Fibroblast of villous mesenchyme (primary cell): ENCODE measurements around the gene MIDN. TPM values are rescaled to one million over a fixed set of nuclear protein-coding genes. Genes with fewer than 3 reads are reported as not detected.

Experiments used
- DNase-seq: peaks from one replicate; pipeline ENCODE4 v3.0.0-alpha.2; 2010; ENCODE audit warnings: low read depth
- H3K4me3 ChIP-seq: 2 replicates; pipeline ENCODE4 v1.5.1; 2011; ENCODE audit warnings: low read depth, mild to moderate bottlenecking, low read length
- CTCF ChIP-seq: IDR thresholded peaks from 2 replicates; pipeline ENCODE4 v1.5.1; 2012; ENCODE audit warnings: low read depth, mild to moderate bottlenecking, low read length; ENCODE audit not compliant: insufficient read depth
- total RNA-seq: library from RNA; depleted of rRNA; stranded (reverse); fragments of >200 nt; gene quantifications from 2 replicates; pipeline ENCODE4 v1.2.3, GENCODE V29; 2012

Gene MIDN
- total RNA-seq, 1 donor: 14.2 TPM

- DNase-seq: peak; percentile 80
- no peak for TF ChIP-seq CTCF
- no peak overlapping the region for H3K4me3 ChIP-seq
Observed at GRCh38 chr19:1259206-1259875, 11.0 kb downstream of the MIDN start.

DNA sequence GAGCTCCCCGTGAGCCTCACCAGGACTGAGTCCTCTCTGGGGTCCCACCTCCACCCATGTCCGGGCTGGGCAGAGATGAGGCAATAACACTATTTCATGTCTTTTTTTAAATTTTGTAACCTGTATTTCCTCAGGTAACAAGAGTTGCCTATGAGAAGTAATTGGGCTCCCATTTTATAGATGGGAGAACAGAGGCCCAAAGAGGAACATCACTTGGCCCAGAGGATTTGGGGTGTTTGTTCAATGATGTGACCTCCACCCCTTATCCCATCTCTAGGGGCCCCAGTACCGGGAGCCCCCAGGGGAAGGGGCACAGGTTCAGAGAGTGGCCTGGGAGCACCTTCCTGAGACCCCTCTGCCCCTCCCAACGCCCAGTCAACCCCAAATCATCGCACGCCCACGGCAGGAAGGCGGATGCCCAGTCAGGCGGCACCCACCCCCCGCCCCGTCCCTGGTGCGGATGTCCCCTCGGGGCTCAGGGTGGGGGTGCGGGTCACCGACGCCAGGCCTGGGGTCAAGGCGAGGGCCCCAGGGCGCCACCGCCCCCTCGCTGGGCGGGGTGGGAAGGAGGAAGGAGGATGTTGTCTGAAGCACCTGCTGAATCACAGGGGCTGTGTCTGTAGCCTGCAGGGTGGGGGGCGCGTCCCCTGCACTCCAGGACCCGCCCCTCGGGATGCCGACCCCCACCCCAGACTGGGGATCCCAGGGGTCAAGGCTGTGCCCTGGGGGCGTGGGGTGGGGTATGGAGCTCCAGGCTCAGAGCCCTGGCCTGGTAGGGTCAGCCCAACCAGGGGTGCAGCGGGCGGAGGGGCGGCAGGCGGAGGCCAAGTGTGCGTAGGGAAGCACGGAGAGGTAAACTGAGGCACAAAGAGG, 11.7 kb downstream of the MIDN start:
- TF ChIP-seq CTCF: no peak
- DNase-seq: no peak
- H3K4me3 ChIP-seq: peak overlapping the region; percentile 39

- no peak for TF ChIP-seq CTCF
- H3K4me3 ChIP-seq: peak overlapping the region; percentile 72
- peak; percentile 96 for DNase-seq
Observed at GRCh38 chr19:1260749-1261537, 12.6 kb downstream of the MIDN start.

DNA sequence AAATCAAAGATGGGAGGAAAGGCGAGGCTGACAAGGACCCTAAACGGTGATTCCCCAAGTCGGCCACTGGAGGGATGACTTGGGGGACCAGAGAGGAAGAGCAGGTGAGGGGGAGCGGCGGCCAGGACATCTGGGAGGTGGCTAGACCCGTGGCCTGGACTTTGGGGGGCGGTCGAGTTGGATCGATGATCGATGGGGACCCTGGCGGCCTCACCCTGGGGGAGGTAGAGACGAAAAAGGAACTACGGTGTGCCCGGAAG, 13.1 kb downstream of the MIDN start:
- no peak for DNase-seq

DNA sequence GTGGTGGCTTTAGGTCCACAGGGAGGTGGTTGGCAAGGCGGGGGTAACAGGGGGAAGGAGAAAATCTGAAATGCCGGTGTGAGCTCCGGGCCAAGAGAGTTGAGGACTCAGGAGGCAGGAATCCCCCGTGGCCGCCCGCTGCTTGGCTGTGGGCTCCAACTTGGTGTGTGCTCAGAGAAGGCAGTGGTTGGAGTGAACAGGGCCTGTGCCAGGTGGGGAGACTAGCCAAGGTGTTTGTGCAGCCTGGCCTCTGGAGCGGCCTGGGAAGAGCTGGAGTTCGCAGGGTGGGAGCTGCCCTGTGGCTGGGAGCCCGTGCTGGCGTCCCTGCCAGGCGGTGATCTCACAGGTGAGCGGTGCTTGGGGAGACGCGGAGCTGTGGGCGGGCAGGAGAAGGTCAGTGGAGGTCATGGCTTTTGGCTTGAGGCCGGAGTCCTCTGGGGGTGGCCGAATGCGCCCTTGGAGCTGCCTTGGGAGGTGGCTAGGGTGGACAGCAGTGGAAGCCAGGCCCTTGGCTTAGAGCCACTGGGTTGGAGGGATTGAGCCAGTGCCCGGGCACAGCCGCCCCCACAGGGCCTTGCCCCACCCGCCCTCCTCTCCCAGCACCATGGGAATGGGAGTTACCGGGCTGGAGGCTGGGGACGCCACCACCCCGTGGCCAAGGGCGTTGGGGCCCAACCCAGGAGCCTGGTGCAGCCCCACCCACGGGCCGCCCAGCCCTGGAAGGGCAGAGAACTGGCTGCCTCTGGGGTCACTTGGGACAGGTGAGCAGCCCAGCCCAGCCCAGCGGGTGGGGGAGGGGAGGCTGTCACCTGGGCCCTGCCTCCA, 13.6 kb downstream of the MIDN start:
- TF ChIP-seq CTCF: no peak
- DNase-seq: no peak
- peak overlapping the region; percentile 72 for H3K4me3 ChIP-seq

More for the DNA sequence above, 13.1 kb downstream of the MIDN start:
- peak overlapping the region; percentile 72 for H3K4me3 ChIP-seq
- peak; percentile 16 for TF ChIP-seq CTCF

DNA sequence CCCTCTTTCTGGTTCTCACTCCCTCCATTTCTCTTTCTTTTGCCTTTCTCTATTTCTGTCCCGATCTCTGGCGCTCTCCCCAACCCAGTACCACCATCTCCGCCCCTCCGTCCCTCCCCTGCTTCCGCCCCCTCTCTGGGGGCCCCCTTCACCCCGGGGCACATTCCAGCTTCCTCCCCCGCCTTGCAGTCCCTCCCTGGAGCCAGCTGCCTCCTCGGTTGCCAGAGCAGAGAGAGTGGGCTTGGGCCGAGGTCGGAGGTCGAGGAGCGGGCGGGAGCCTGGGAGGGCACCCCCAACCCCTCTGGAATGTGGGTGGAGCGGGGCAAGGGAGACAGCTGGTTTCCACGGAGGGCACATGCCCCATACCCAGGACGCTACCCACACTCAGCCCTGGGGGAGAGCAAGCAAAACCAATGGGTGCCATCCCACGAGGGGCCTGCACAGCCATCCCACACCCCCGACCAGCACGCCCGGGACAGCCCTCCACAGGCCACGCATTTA, 14.3 kb downstream of the MIDN start:
- no peak for DNase-seq
- no peak for TF ChIP-seq CTCF
- H3K4me3 ChIP-seq: peak overlapping the region; percentile 72
